K562 (cell line): ENCODE measurements around the gene C2. TPM values are rescaled to one million over a fixed set of nuclear protein-coding genes. Genes with fewer than 3 reads are reported as not detected.

ENCODE experiments used
- CUX1 ChIP-seq: fragments of 200-800 bp; sonication (Bioruptor generic); IDR thresholded peaks from 2 replicates; pipeline ENCODE4 v1.6.1; 2016; ENCODE audit warnings: missing genetic modification characterization, missing compliant biosample characterization
- ETS2 ChIP-seq: IDR thresholded peaks from 2 replicates; pipeline ENCODE4 v1.6.1; 2016; ENCODE audit warnings: borderline replicate concordance, missing genetic modification characterization, mild to moderate bottlenecking, moderate library complexity, missing compliant biosample characterization; ENCODE audit not compliant: poor library complexity, severe bottlenecking
- ETV1 ChIP-seq: fragments of 450-650 bp; conservative IDR thresholded peaks from 2 replicates; pipeline ENCODE4 v1.6.1; 2016; ENCODE audit warnings: missing genetic modification characterization, control low read depth, low read depth, missing compliant biosample characterization
- FOXO4 ChIP-seq: fragments of 450-650 bp; formaldehyde crosslinking; IDR thresholded peaks from 2 replicates; pipeline ENCODE4 v1.4.0; 2020; ENCODE audit warnings: mild to moderate bottlenecking, moderate library complexity
- KAT2B ChIP-seq: IDR thresholded peaks from one replicate; pipeline ENCODE4 v1.6.1; 2012; ENCODE audit warnings: low read depth, mild to moderate bottlenecking, control low read depth, inconsistent platforms, low read length, moderate library complexity
- KDM4B ChIP-seq, 2 experiments: fragments of 450-650 bp in 1 of 2; sonication (generic) in 1 of 2; IDR thresholded peaks; 2 replicates each; pipeline ENCODE4 v1.6.1; 2016 to 2017; ENCODE audit warnings: borderline replicate concordance in 2 of 2, antibody characterized with exemption in 1 of 2, low read depth in 1 of 2, mild to moderate bottlenecking in 1 of 2
- MTF1 ChIP-seq: fragments of 250-450 bp; sonication (Bioruptor Pico); IDR thresholded peaks from 2 replicates; pipeline ENCODE4 v1.9.0; 2021; ENCODE audit warnings: moderate library complexity, mild to moderate bottlenecking, inconsistent platforms, borderline replicate concordance
- MXI1 ChIP-seq: IDR thresholded peaks from 2 replicates; pipeline ENCODE4 v1.6.1; 2011; ENCODE audit warnings: low read depth, mild to moderate bottlenecking, improper control_type of control experiment, low read length
- RBM25 ChIP-seq: fragments of 200-400 bp; formaldehyde crosslinking; IDR thresholded peaks from 2 replicates; pipeline ENCODE4 v1.6.1; 2018; ENCODE audit warnings: low read length, low read depth, moderate library complexity; ENCODE audit not compliant: severe bottlenecking
- SIN3B ChIP-seq: fragments of 450-650 bp; IDR thresholded peaks from 2 replicates; pipeline ENCODE4 v1.6.1; 2017; ENCODE audit warnings: low read depth, mild to moderate bottlenecking, moderate library complexity
- ZNF318 ChIP-seq, 2 experiments: fragments of 450-650 bp; IDR thresholded peaks; 2 replicates each; pipeline ENCODE4 v1.6.1; 2016; ENCODE audit warnings: mild to moderate bottlenecking in 2 of 2, borderline replicate concordance in 1 of 2, low read depth in 1 of 2, moderate library complexity in 1 of 2
- polyA plus RNA-seq, 8 experiments: library from polyadenylated mRNA; depleted of rRNA in 4 of 8; stranded (reverse) in 5 of 8; unstranded in 3 of 8; fragments of >200 nt; fragmentation: Nextera tagmentation in 2 of 8; fragmentation: Illumina TruSeq in 1 of 8; extraction: Ambion mirVana in 2 of 8; extraction: Trizol in 1 of 8; gene quantifications; 2 replicates each; pipeline versions ENCODE4 v1.2.1 to v1.2.3, GENCODE V29; 2011 to 2014; ENCODE audit warnings: inconsistent platforms in 1 of 8, missing spikeins in 1 of 8
- total RNA-seq, 7 experiments: library from RNA; depleted of rRNA in 6 of 7; stranded (reverse); fragments of >200 nt in 6 of 7; fragmentation: Illumina TruSeq in 2 of 7; extraction: Trizol in 2 of 7; gene quantifications; 2 replicates each; pipeline versions ENCODE4 v1.2.1 to v1.2.3, GENCODE V29; 2011 to 2021; ENCODE audit warnings: low replicate concordance in 1 of 7

Gene C2
- total and polyA plus RNA-seq, 9 of the 15 experiments (the other 6 are each of a cell fraction or from before 2014, with no cell fraction given): 0.05 to 1.1 (median 0.39) TPM; not detected in 1

- TF ChIP-seq MTF1 (CRISPR knock-in tag) (no peak), ZNF318 (IDR thresholded peaks at IDR 0.05; ENCODE audit: borderline replicate concordance in 1 of 2, low read depth in 1 of 2) (no peak), KAT2B (no peak), RBM25 (no peak), SIN3B (no peak), KDM4B (IDR thresholded peaks at IDR 0.05; ENCODE audit: borderline replicate concordance in 2 of 2, low read depth in 1 of 2) (no peak), FOXO4 (CRISPR knock-in tag) (no peak), CUX1 (CRISPR knock-in tag) (no peak), ETV1 (tag) (no peak), ETS2 (tag) (no peak), MXI1 (no peak)
These were observed 20.2 kb upstream of the C2 start (continued) for GRCh38 chr6:31907158-31907813.
